DOHH2 (cell line): Measurements from ENCODE around the gene AATF.

Experiments used
- EZH2phosphoT487 ChIP-seq: fragments of 200-600 bp; sonication (generic); IDR thresholded peaks from 2 replicates; pipeline ENCODE4 v1.6.1; 2017; ENCODE audit warnings: borderline replicate concordance, mild to moderate bottlenecking, antibody characterized with exemption, low read length, moderate library complexity, mixed read lengths
- TF ChIP-seq, protein P1 (sequence below): fragments of 200-600 bp; sonication (generic); IDR thresholded peaks from one replicate; pipeline ENCODE4 v1.5.1; 2014; ENCODE audit warnings: antibody characterized with exemption, mild to moderate bottlenecking, low read depth, low read length; ENCODE audit not compliant: poor library complexity, severe bottlenecking

DNA sequence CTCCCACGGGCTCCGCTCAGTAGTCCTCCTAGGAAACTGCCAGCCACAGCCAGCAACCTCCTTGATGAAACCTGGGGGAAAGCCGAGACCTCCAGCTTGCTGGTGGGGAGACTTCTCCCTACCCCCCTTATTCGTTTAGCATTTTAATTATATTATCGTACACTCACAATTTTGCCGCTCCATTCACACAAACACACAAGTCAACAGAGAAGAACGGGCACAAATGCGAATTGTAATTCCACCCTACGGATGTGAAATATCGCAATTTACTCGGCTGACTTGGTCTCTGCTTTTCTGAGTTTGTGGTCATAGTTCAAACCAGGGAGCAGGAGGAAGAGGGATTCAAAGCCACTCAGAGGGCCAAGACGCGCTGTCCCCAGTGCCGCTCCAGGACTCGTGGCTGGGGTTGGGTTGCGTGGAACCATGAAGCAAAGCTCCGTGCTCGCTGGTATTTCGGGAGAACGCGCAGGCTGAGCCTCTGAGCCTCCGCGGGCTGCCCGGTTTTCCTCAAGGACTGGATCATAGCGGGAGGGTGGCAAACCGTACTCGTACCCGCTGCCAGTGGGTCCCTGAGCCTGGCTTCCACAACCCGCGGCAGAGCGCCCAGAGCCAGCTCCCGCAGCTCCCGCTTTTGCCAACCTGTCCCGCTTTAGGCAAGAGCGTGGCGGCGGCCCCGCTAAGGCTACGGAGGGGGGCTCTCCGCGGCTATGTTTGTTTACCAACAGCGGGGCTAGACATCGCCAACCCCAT is 9.5 kb upstream of the AATF start:
- TF ChIP-seq, protein P1, sequence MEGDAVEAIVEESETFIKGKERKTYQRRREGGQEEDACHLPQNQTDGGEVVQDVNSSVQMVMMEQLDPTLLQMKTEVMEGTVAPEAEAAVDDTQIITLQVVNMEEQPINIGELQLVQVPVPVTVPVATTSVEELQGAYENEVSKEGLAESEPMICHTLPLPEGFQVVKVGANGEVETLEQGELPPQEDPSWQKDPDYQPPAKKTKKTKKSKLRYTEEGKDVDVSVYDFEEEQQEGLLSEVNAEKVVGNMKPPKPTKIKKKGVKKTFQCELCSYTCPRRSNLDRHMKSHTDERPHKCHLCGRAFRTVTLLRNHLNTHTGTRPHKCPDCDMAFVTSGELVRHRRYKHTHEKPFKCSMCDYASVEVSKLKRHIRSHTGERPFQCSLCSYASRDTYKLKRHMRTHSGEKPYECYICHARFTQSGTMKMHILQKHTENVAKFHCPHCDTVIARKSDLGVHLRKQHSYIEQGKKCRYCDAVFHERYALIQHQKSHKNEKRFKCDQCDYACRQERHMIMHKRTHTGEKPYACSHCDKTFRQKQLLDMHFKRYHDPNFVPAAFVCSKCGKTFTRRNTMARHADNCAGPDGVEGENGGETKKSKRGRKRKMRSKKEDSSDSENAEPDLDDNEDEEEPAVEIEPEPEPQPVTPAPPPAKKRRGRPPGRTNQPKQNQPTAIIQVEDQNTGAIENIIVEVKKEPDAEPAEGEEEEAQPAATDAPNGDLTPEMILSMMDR: no peak
- TF ChIP-seq EZH2phosphoT487: no peak
